GM19328 (cell line): ENCODE results near the gene CHRDL2.

Experiments used
- ATAC-seq: cut with Tn5 transposase; IDR thresholded peaks from one replicate; pipeline ENCODE4 v1.9.1; 2021; ENCODE audit warnings: mild to moderate bottlenecking, moderate library complexity; ENCODE audit not compliant: unreplicated experiment

CHRDL2 gene

DNA sequence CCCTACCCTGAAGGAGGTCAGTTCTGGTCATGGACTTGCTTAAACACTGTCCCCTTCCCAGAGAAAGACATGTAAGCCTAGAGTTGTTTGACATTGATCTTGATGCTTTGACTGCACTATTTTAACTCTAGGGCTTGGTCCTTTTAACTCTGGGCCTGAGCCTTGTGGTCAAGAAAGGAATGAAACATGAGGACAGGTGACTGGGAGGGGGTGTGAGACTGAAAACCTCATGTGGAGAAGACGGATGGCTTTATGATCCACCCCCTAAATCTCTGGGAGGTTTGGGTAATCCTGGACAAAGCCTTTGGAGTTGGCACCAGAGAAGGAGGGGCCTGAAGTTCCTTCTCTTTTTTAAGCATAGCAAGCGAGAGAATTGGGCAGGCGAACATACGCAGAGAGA is 17.5 kb downstream of the CHRDL2 start:
- ATAC-seq: no peak

DNA sequence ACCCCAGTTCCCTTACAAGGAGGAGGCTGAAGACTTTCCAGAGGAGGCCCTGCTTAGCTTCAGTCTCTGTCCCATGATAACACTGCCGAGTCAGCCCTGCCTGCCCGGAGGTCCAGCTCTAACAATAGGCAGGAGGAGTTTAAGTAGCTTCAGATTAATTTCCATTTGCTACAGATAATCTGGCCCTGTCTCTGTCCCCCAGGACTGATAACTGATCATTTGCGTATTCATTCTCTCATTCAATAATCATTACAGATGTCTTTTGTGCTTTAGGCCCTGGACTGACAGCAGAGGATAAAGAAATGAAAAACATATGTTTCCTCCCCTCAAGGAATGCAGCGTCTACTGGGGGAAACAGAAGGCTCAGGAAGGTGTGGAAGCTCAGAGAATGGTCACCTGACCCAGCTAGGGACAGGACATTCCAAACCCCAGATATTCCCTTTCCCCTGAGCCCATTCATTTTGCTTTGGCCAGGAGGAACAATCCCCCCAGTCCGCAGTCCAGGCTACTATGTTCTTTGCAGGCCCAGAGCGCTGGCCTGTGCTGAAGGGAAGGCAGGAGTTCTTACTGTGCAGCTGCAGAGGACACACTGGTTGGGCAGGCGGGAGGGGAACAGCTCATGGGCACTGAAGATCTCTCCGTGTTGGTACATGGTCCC is 20.8 kb downstream of the CHRDL2 start:
- ATAC-seq: no peak

DNA sequence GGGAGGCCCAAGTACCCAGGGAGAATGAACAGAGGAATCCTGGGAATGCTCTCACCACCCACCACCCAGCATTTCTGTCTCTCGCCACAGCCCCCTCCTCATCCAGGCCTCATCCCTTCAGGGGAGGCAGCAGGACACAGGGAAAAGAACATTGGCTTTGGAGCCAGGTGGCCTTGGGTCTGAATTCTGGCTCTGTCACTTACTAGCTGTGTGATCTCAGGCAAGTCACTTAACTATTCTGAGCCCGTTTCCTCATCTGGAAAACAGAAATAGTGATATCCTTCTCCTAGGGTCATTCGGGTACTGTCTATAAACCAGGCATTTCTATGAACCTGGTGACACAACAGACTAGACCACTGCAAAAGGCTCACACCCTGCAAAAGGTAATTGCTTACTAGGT is 22.1 kb downstream of the CHRDL2 start:
- no peak for ATAC-seq

DNA sequence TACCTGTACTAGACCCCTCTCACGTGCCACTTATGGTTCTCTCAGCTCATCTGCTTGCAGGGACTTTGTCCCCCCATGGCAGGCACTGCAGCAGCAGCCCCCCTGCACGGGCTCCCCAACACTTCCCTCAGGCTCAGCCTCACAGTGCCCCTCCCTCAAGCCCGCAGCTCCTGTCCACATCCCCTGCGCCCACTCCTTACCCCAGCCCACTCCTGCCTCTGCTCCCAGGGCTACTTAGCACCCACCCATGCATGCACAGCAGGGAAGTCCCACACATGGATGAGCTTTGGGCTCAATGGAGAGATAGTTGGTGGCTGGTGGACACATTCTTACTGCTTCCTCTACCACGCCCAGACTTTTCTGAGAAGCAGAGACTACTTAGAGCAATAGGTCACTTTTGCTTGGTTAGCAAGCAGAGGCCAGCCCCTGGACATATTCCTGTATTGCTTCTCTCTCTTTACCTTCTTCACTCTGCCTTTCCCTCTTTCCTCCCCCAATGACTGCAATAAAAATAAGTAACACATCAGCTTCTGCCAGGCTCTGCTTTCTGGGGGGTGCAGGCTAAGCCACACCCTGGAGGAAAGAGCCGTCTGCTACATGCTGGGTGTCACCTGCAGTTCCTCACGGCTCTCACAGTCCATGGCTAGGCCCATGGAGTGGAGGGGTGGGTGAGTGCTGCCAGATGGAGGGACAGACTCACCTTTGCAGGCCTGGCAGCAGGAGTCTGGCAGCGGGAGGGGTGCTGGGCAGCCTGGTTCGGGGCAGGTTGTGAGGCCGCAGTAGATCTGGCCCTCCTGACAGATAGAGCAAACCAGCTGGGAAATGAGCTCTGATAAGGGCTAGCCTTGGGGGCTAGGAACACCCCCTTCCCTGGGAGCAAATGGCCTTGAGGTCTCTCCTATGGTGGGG is 23.4 kb downstream of the CHRDL2 start:
- ATAC-seq: no peak

DNA sequence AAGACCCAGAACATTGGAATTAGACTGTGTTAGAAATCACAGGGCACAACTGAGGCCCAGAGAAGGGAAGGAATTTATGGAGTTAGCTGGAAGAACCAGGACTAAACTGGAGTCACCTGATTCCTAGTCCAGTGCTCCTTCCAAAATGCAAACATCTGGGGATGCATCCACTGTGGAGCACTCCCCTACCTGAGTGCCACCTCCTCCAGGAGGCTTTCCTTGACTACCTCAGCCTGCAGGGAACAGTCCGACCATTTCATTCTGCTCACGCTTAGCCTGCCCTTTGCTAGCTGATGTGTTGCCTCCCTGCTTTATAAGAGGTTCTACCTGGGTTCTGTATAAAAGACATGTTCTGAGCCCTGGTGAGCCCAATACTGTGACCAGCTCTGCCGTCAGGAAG is 24.0 kb downstream of the CHRDL2 start:
- no peak for ATAC-seq

DNA sequence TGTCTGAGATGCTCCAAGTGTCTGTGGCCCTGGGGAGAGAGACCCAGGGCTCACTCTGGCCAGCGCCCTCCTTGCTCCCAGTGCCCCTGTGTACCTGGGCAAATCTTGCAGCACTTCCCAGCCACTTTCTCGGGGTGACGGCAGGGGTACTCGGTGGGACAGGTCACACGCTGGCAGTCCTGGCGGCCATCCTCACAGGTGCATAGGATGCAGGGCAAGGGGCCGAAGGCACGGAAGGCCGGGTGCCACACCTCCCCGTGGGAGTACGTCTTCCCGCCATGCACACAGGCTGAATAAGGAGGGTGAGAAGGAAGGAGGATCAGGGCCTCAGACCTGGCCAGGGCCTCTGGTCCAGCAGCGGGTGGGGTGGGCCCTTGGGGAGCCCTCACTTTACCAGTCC is 28.0 kb downstream of the CHRDL2 start:
- ATAC-seq: no peak

DNA sequence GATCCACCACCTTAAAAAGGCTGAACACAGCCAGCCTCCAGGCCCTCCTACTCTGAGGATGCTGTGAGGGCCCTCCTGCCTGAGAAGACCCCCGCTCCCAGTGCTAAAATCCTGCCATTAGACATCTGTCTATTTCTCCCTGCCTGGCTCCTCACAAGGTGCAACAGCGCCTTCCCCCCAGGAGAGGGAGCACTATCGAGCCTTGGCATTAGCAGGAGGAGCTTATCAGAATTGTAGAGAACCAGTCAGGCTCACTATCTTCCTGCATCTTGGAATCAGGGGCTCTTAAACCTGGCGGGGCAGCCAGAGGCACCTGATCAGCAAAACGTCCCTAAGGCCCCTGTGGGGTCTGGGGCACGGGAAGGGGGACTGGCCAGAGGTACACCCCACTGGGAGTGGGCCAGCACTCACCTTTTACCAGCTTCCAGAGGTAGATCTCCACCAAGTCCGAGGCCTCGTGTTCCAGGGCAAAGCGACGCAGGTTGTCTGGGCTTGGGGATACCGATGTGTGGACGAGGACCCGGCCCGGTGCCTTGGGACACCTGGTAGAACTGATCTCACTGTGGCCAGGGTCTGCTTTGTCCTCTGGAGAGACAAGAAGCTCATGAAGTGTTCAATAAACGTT is 28.7 kb downstream of the CHRDL2 start:
- ATAC-seq: no peak

DNA sequence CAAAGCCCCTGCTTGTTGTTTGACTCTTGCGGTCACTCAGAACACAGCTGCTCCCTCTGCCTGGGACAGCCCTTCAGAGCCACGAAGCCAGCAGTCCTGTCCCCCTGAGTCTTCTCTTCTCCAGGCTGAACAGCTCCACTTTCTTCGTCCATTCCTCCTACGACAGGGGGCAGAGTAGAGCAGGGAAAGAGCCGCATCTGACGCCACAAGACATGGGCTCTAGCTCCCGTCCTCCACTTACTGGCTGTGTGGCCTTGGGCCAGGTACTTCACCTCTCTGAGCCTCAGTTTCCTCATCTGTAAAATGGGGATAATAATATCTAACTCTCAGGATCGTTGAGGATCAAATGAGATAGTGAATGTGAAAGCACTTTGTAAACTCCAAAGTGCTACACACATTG is 29.9 kb downstream of the CHRDL2 start:
- ATAC-seq: no peak

DNA sequence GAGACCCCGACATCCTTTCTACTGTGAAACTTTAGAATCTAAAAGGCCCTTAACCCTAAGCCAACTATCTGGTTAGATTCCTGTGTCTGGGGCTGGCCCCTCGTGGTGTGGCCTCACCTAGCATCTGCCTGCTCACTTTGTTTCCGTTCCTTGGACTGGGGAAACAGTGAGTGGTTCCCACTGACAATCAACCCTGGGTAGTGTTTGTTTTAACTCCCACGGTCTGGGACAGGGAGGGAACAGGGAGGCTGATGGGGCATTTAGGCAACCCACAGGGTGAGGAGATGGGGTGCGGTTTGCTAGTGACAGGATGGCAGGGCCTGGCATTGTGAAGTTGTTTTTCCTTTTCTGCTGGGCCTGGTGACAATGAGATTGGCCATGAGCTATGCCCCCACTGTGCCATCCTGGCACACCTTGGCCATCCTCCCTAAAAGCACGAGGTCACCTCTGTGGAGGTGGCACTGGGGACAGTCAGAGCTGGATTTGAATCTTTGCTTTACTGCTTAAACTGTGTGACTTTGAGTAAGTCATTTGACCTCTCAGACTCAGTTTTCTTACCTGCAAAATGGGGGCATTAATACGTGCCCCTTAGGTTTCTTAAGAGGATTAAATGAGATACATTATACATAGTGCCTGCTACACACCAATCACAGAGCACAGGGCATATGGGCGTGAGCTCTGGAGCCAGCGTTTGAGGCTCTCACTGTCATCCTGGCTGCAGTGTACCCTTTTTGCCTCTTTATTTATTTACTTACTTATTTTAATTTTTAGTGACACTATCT is 31.4 kb downstream of the CHRDL2 start:
- no peak for ATAC-seq

DNA sequence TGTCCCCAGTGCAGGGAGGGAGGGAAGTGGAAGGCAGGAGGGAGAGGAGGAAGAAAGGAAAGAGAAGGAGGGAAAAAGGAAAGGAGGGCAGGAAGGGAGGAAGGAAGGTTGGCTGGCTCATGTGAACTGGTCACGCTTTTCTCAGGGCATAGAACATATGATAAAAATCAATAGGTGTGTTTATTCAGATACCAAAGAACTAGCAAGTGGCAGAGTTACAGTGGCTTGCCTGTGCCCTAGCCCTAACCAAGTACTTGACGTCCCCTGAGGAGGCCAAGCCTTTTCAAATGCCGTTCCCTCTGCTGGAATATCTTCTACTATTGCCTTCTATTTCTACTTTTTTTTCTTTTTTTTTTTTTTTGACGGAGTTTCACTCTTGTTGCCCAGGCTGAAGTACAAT is 33.5 kb downstream of the CHRDL2 start:
- ATAC-seq: no peak

DNA sequence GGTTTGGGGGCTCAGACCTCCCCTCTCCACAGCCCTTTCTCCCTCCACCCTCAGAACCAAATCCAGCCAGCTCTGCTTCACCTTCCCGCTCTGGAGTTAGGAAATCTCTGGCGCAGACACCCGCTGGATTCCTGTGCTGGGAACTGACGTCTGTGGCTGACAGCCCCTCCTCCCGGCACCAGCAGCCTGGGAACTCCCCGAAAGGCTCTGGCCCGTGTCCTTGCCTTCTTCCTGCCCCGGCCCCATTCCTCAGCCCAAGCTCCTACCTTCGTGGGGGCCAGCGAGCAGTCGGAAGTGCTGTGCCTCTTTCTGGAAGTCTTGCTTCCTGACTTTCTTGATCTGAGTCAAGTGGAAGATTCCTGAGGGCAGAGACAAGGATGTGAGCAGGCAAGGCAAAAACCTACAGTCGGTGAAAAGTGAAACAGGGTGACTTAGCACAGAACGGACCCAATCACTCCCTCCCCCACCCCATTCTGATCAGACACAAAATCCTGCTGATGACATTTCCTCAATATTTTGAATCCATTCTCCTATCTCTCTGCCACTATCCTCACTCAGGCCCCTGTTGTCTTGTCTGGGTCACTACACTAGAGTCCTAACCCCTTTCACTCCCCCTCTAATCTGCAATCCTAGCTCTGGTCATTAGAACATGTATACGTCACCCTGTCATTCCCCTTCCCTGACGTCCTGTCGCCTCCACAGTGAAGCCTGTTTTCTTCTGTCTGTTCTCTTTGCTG is 34.1 kb downstream of the CHRDL2 start:
- ATAC-seq: no peak

DNA sequence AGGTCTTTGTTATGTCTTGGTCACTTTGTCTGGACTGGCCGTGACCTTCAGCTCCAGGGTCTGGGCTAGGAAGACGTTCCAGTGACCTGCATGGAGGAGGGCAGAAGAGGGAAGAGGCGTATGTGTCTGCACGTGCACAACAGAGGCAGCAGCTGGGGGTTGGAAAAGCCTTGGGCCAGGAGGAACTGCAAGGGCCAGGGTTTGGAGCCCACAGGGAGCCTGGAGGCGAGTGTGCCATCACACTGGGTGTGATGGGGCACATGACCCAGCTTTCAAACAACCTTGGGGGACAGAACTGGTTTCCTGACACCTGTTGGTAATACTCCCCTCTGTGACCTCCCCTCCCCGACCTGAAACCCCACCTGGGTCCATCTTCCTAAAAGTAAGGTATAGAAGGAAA is 34.7 kb downstream of the CHRDL2 start:
- no peak for ATAC-seq

DNA sequence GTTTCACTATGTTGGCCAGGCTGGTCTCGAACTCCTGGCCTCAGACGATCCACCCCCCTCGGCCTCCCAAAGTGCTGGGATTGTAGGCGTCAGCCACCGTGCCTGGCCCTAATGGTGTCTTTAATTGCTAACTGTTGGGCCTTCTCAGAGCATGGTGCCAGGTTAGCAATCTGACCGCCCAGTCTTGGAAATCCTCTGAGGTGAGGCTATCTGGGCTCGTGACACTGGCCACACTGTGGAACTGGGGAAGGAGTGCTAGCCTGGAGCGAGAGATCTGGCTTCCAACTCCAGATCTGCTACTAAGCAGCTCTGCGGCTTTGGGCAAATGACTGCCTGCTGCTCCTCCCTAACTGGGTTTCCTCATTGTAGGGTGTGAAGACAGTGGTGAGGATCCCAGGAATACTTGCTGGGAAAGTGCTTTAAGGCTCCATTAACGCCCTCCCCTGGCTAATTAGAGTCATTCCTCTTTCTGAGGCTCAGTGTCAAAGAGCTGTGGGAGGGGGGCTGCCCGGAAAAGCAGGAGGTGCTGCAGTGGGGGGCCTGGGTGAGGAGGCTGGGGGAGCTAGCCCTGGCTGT is 35.4 kb downstream of the CHRDL2 start:
- ATAC-seq: no peak

DNA sequence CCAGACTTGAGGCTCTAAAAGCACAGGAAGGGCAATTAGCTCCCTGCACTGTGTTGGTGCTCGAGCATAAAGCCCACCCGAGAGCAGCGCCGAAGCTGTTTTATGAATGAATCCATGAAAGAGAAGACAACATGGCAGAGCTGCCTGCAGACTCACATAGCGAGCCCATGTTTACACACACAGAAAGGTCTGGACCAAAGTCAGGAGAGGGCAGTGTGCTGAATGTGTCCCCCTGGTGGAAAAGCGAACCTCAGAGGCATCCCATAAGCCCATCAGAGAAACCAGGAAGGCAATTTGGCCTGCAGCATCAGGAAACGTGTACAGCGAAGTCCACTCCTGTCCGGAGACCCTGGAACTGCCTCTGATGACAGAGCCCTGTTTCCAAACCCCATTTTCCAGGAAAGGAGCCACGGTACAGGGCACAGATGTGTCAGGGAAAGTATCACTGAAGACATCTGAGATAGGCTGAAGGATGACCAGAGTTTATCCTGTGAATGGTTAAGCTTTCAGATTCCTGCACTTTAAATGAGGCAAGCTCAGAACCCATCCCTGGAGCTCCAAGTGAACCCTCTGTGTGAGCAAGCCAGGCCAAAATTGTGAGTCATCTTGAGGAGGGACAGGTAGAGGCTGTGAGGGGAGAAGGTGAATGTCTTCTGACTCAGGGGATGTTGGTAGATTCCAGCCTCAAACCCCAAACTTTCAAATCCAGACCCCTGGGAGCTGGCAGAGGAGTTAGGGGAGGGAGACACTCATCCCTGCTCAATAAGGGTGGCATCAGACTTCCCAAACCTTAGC is 36.9 kb downstream of the CHRDL2 start:
- ATAC-seq: no peak

DNA sequence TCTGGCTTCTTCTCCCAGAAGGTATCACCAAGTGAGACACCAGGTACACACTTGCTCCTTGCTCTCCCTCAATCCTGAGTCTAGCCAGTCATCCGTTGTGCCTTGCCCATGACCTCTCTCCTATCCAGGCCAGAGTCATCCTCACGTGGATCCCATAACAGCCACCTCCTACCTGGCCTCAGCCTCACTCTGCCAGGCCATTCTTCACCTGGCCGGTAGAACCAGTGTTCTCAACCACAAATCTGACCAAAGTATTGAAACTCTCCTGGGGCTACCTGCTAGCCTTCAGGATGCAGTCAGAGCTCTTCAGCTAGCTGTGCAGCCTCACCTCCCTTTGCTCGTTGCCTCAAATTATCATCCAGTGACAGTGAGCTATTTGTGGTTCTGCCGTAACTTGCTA is 37.7 kb downstream of the CHRDL2 start:
- ATAC-seq: no peak

DNA sequence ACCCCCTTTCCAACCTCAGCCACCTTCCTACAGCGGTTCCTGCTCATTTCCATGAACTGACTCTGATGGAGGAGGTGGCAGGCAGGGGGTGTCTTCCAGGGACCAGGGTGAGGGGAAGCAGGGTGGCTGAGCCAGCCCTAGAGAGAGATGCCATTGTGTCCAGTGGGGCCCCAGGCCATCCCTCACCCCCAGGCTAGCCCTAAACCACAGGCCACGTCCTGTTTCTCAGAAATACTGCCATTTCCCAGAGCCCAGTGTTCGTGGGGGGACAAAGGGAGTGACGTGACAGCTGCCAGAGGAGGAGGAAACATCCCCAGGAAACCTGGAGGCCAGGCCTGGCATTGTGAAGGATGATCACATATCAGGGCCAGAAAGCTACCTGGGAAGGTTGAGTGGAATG is 39.5 kb downstream of the CHRDL2 start:
- ATAC-seq: no peak

DNA sequence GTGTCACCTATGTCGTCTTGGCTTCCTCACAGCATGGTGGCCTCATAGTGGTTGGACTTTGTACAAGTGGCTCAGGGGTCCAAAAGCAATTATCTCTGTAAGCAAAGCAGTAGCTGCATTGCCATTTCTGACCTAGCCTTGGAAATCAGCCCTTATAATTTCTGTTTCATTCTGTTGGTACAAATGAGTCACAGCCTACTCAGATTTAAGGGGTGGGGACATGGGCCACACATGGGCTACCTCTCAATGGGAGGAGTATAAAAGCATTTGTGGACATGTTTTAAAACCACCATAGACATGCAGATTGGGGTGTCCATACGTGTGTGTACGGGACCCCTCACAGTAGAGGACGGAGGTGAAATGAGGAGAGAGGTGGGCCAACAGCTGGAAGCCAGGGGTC is 41.6 kb downstream of the CHRDL2 start:
- no peak for ATAC-seq

DNA sequence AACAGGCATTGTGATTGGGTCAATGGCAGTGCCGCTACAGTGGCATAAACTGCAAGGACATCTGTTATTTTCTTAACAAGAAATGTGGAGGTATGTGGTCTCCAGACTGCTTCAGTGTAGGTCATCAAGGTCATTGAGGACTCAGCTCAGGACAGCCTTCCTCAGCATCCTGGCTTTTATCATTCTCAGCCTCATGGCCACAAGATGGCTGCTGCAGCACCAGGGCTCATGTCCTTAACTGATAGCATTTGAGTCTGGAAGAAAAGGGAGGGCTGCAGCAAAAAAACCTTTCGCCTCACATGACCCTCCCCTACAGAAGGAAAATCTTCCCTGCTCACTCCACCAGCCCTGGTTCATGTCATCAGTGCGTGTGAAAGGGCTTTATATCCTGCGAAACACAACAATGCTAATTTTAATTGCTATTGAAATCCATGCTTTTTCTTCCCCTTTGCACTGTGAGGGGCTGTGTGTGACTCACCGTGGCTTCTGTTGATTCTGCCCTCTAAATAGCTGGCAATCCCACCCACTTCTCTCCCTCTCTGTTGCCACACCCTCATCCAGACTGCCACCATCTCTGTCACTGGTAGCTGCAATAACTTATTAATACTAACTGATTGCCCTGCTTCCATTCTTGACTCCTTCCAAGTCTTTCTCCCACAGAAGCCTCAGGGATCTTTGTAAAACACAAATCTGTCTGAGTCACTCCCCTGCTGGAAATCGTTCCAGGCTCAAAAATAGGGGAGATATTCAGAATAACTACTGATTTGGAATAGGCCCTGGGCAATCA is 43.8 kb downstream of the CHRDL2 start:
- no peak for ATAC-seq

DNA sequence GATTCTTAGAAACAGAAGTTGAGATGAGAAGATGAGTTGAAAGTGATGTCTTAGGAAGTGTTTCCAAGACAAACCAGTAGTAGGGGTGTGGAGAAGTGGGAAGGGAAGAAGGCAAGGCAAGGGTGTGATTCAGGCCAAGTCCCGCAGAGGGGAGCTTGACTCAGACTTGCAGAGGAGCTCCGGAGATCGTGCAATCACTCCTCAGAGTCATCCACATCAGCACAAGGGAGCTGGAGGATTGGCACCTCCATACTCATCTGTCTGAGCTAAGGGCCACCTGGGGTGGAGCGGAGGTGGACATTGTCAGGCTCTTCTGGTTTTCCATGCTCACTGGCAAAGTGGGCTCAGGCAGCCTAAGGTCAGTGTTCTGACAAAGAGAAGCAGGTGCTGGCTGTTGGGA is 44.4 kb downstream of the CHRDL2 start:
- no peak for ATAC-seq
